CD4-positive, alpha-beta T cell (primary cell): ENCODE data around the gene FAM89A. TPM values are rescaled to one million over a fixed set of nuclear protein-coding genes. Genes with fewer than 3 reads are reported as not detected.

Source experiments
- ATAC-seq: fragments of 200-7000 bp; cut with Tn5 transposase; one replicate; pipeline ENCODE4 v1.10.0; 2022; ENCODE audit warnings: mild to moderate bottlenecking; ENCODE audit not compliant: poor library complexity
- CTCF ChIA-PET: fragments of 350-600 bp; sonication (Branson Sonifier 250); formaldehyde crosslinking; loops from one replicate; lab custom pipeline; 2021; ENCODE audit warnings: antibody characterized with exemption, inconsistent platforms; lab: Charles Lee
- POLR2A ChIA-PET: fragments of 350-600 bp; sonication (Branson Sonifier 250); formaldehyde crosslinking; loops from one replicate; lab custom pipeline; 2021; ENCODE audit warnings: antibody characterized with exemption, inconsistent platforms; lab: Charles Lee
- DNase-seq, 14 experiments: peaks; one replicate each; pipeline ENCODE4 v3.0.0-alpha.2; 2013 to 2020; ENCODE audit warnings: mixed read lengths in 2 of 14
- H3K27ac ChIP-seq, 2 donors: one replicate each; pipeline versions ENCODE4 v1.5.1 to v1.7.0; 2013; ENCODE audit warnings: low read length in 2 of 2, low read depth in 1 of 2, mild to moderate bottlenecking in 1 of 2
- H3K27me3 ChIP-seq, 2 experiments: 1 replicate in 1 of 2; 2 replicates in 1 of 2; pipeline versions ENCODE4 v1.6.1 to v1.7.0; 2013; ENCODE audit warnings: low read length in 2 of 2, control low read depth in 1 of 2, mild to moderate bottlenecking in 1 of 2, moderate library complexity in 1 of 2; ENCODE audit not compliant: insufficient read depth in 2 of 2, control insufficient read depth in 1 of 2
- H3K36me3 ChIP-seq: one replicate; pipeline ENCODE4 v1.6.1; 2013; ENCODE audit warnings: low read length, control low read depth; ENCODE audit not compliant: insufficient read depth
- H3K4me1 ChIP-seq: one replicate; pipeline ENCODE4 v1.6.1; 2013; ENCODE audit warnings: low read length, control low read depth; ENCODE audit not compliant: insufficient read depth
- H3K4me3 ChIP-seq: one replicate; pipeline ENCODE4 v1.5.1; 2013; ENCODE audit warnings: mild to moderate bottlenecking, low read length, moderate library complexity
- H3K9me3 ChIP-seq, 2 experiments: 1 replicate in 1 of 2; 2 replicates in 1 of 2; pipeline versions ENCODE4 v1.6.1 to v1.7.0; 2013; ENCODE audit warnings: low read length in 2 of 2, mild to moderate bottlenecking in 2 of 2, control low read depth in 1 of 2, moderate library complexity in 1 of 2; ENCODE audit not compliant: control insufficient read depth in 1 of 2, insufficient read depth in 1 of 2
- H3K27ac Mint-ChIP-seq: one replicate; pipeline ENCODE4 v1.8.0; 2020; ENCODE audit warnings: mixed read lengths
- H3K27me3 Mint-ChIP-seq: one replicate; pipeline ENCODE4 v1.8.0; 2021; ENCODE audit warnings: mixed read lengths
- H3K36me3 Mint-ChIP-seq: one replicate; pipeline ENCODE4 v1.8.0; 2021; ENCODE audit warnings: low read depth, mixed read lengths
- H3K4me1 Mint-ChIP-seq: one replicate; pipeline ENCODE4 v1.8.0; 2021; ENCODE audit warnings: low read depth, mixed read lengths
- H3K4me3 Mint-ChIP-seq: one replicate; pipeline ENCODE4 v1.8.0; 2020; ENCODE audit warnings: mild to moderate bottlenecking, mixed read lengths
- H3K9me3 Mint-ChIP-seq: one replicate; pipeline ENCODE4 v1.8.0; 2020; ENCODE audit warnings: mixed read lengths
- CTCF ChIP-seq: fragments of 200-600 bp; IDR thresholded peaks from one replicate; pipeline ENCODE4 v1.8.0; 2022; ENCODE audit warnings: antibody characterized with exemption, mild to moderate bottlenecking
- intact Hi-C, 2 experiments: fragments of 100-400 bp; cut with DNase I in 1 of 2; cut with micrococcal nuclease in 1 of 2; formaldehyde crosslinking; loops; one replicate each; pipeline versions ENCODE4 v1.15.1 to v1.9.0; 2023 to 2025; cut with DNase I, micrococcal nuclease
- total RNA-seq, 174 experiments: library from RNA in 2 of 174; stranded (reverse) in 2 of 174; gene quantifications; one replicate each; pipeline ENCODE4 v1.2.3 and lab custom pipeline; 2021 to 2026

The FAM89A gene
- total RNA-seq, 2 experiments from 2014 or later: 3.3 to 4.0 TPM

GRCh38 chr1:231078250-231078649, 38.2 kb upstream of the FAM89A start:
- no peaks in the 10 kb centered on the region for H3K4me1 Mint-ChIP-seq
- no peaks in the 10 kb centered on the region for H3K4me1 ChIP-seq
- H3K27ac Mint-ChIP-seq: no peak overlapping the region
- H3K36me3 Mint-ChIP-seq: no peaks in the 10 kb centered on the region
- DNase-seq (no peak), ATAC-seq (no peak)
- intact Hi-C loops: no loop called here
- no peak overlapping the region for H3K4me3 Mint-ChIP-seq
- ChIA-PET CTCF (interaction anchor here (0.7 kb wide), 1 partner anchor 69 kb away, joined by 3 read pairs; no protein-coding TSS in a partner anchor), POLR2A (no interaction called here)
- no peaks in the 10 kb centered on the region for H3K27me3 ChIP-seq
- no peak overlapping the region for H3K4me3 ChIP-seq
- H3K27me3 Mint-ChIP-seq: peaks cover 7% of the 10 kb centered on the region
- no peaks in the 10 kb centered on the region for H3K36me3 ChIP-seq
- no peaks in the 10 kb centered on the region for H3K9me3 ChIP-seq
- H3K9me3 Mint-ChIP-seq: no peaks in the 10 kb centered on the region
- no peak overlapping the region for H3K27ac ChIP-seq
- TF ChIP-seq CTCF: no peak

GRCh38 chr1:231076802-231077201, 36.7 kb upstream of the FAM89A start:
- TF ChIP-seq CTCF: no peak
- H3K4me1 ChIP-seq: no peaks in the 10 kb centered on the region
- Mint-ChIP-seq H3K36me3 (no peaks in the 10 kb centered on the region), H3K27me3 (no peaks in the 10 kb centered on the region), H3K9me3 (no peaks in the 10 kb centered on the region), H3K4me1 (no peaks in the 10 kb centered on the region), H3K4me3 (no peak overlapping the region), H3K27ac (no peak overlapping the region)
- ChIA-PET POLR2A (no interaction called here), CTCF (no interaction called here)
- H3K27ac ChIP-seq: no peak overlapping the region
- intact Hi-C loops: no loop called here
- no peaks in the 10 kb centered on the region for H3K9me3 ChIP-seq
- H3K27me3 ChIP-seq: no peaks in the 10 kb centered on the region
- ATAC-seq (no peak), DNase-seq (no peak)
- no peak overlapping the region for H3K4me3 ChIP-seq
- H3K36me3 ChIP-seq: no peaks in the 10 kb centered on the region

GRCh38 chr1:231075497-231075896, 35.4 kb upstream of the FAM89A start:
- no peak for DNase-seq
- Mint-ChIP-seq H3K9me3 (no peaks in the 10 kb centered on the region), H3K27me3 (no peaks in the 10 kb centered on the region), H3K36me3 (no peaks in the 10 kb centered on the region), H3K4me1 (no peaks in the 10 kb centered on the region), H3K4me3 (no peak overlapping the region), H3K27ac (no peak overlapping the region)
- TF ChIP-seq CTCF: no peak
- Histone ChIP-seq H3K27ac (no peak overlapping the region), H3K4me3 (no peak overlapping the region), H3K27me3 (no peaks in the 10 kb centered on the region), H3K36me3 (no peaks in the 10 kb centered on the region), H3K9me3 (no peaks in the 10 kb centered on the region), H3K4me1 (no peaks in the 10 kb centered on the region)
- no peak for ATAC-seq
- intact Hi-C loops: no loop called here
- ChIA-PET POLR2A (no interaction called here), CTCF (no interaction called here)
